Gastroesophageal sphincter (tissue), 4 donors: ENCODE data around the gene GRIA2. TPM values are rescaled to one million over a fixed set of nuclear protein-coding genes. Genes with fewer than 3 reads are reported as not detected.

Source experiments
- ATAC-seq: fragments of 150-250 bp; one replicate; pipeline ENCODE4 v1.9.1; 2016; ENCODE audit warnings: mild to moderate bottlenecking, moderate library complexity
- H3K27ac ChIP-seq, 4 donors: fragments of 200-600 bp; sonication (generic) in 3 of 4; 1 replicate in 3 of 4; 2 replicates in 1 of 4; pipeline ENCODE4 v1.5.1; 2016 to 2019
- H3K27me3 ChIP-seq: fragments of 200-600 bp; sonication (generic); one replicate; pipeline ENCODE4 v1.5.1; 2019
- H3K36me3 ChIP-seq, 2 donors: fragments of 200-600 bp; sonication (generic); one replicate each; pipeline ENCODE4 v1.5.1; 2019; ENCODE audit warnings: control low read depth in 1 of 2
- H3K4me1 ChIP-seq, 3 donors: fragments of 200-600 bp; sonication (generic); 1 replicate in 2 of 3; 2 replicates in 1 of 3; pipeline ENCODE4 v1.5.1; 2016 to 2019; ENCODE audit warnings: control low read depth in 2 of 3
- H3K4me3 ChIP-seq, 2 donors: fragments of 200-600 bp; sonication (generic); one replicate each; pipeline ENCODE4 v1.5.1; 2019; ENCODE audit warnings: mild to moderate bottlenecking in 1 of 2, moderate library complexity in 1 of 2
- H3K9me3 ChIP-seq, 3 donors: fragments of 200-600 bp; sonication (generic); one replicate each; pipeline ENCODE4 v1.5.1; 2017 to 2019; ENCODE audit warnings: control low read depth in 2 of 3
- EP300 ChIP-seq: sonication (generic); formaldehyde crosslinking; IDR thresholded peaks from one replicate; pipeline ENCODE4 v1.6.1; 2017; ENCODE audit warnings: antibody characterized with exemption, mild to moderate bottlenecking
- POLR2A ChIP-seq, 2 donors: fragments of 450-650 bp; IDR thresholded peaks; one replicate each; pipeline ENCODE4 v1.6.1; 2017; ENCODE audit warnings: antibody characterized with exemption in 2 of 2, mild to moderate bottlenecking in 2 of 2, moderate library complexity in 1 of 2
- POLR2AphosphoS5 ChIP-seq: sonication (generic); formaldehyde crosslinking; IDR thresholded peaks from one replicate; pipeline ENCODE4 v1.6.1; 2017; ENCODE audit warnings: antibody characterized with exemption
- WGBS, 2 donors: methylation state at CpG; one replicate each; pipeline ENCODE4 v1.1.5; 2018; ENCODE audit warnings: low coverage in 1 of 2; 5-methylcytosine and 5-hydroxymethylcytosine counted together
- total RNA-seq, 4 donors: library from RNA; depleted of rRNA; stranded (reverse); fragments of >200 nt; gene quantifications; one replicate each; pipeline ENCODE4 v1.1.0, GENCODE V29; 2016
- TF ChIP-seq, protein P1 (sequence below), 4 experiments: fragments of 200-600 bp in 2 of 4; fragments of 450-650 bp in 2 of 4; sonication (generic) in 1 of 4; IDR thresholded peaks; one replicate each; pipeline ENCODE4 v1.5.1; 2017 to 2019; ENCODE audit warnings: antibody characterized with exemption in 4 of 4, mild to moderate bottlenecking in 2 of 4, moderate library complexity in 2 of 4

The GRIA2 gene
- total RNA-seq, 4 donors from 2014 or later = 0.30 to 9.8 (median 8.4) TPM; not detected in 1

DNA sequence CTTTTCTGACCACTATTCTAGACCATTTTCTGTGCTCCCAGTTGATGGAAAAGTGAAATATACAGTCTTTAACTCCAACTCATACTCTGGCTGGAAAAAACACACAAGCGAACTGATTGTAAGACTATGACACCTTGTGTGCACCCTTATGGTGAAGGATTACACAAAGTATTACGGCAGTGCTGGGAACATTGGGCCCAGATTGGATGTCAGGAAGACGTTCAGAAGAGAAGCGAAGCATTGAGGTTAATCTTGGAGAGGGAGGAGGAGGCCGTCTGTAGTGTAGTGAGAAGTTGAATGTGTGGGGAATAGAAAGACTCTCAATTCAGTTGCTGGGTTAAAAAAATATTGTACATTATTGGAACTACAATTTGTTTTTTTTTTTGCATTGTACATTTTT lies 50.0 kb downstream of the GRIA2 start:
- WGBS, 2 donors = 84 to 85% methylated on average over 5 of the region's 5 CpGs
- TF ChIP-seq POLR2A (IDR thresholded peaks at IDR 0.05) = no peak
- TF ChIP-seq, protein P1, sequence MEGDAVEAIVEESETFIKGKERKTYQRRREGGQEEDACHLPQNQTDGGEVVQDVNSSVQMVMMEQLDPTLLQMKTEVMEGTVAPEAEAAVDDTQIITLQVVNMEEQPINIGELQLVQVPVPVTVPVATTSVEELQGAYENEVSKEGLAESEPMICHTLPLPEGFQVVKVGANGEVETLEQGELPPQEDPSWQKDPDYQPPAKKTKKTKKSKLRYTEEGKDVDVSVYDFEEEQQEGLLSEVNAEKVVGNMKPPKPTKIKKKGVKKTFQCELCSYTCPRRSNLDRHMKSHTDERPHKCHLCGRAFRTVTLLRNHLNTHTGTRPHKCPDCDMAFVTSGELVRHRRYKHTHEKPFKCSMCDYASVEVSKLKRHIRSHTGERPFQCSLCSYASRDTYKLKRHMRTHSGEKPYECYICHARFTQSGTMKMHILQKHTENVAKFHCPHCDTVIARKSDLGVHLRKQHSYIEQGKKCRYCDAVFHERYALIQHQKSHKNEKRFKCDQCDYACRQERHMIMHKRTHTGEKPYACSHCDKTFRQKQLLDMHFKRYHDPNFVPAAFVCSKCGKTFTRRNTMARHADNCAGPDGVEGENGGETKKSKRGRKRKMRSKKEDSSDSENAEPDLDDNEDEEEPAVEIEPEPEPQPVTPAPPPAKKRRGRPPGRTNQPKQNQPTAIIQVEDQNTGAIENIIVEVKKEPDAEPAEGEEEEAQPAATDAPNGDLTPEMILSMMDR (IDR thresholded peaks at IDR 0.05) = no peak
- TF ChIP-seq POLR2AphosphoS5 = no peak
- TF ChIP-seq EP300 = no peak
- Histone ChIP-seq H3K27ac (no peak overlapping the region), H3K9me3 (peaks cover 0 to 4% (median 0%) of the 10 kb centered on the region in 3 donors), H3K36me3 (no peaks in the 10 kb centered on the region), H3K27me3 (no peaks in the 10 kb centered on the region), H3K4me1 (no peaks in the 10 kb centered on the region), H3K4me3 (no peak overlapping the region)
- no peak for ATAC-seq

DNA sequence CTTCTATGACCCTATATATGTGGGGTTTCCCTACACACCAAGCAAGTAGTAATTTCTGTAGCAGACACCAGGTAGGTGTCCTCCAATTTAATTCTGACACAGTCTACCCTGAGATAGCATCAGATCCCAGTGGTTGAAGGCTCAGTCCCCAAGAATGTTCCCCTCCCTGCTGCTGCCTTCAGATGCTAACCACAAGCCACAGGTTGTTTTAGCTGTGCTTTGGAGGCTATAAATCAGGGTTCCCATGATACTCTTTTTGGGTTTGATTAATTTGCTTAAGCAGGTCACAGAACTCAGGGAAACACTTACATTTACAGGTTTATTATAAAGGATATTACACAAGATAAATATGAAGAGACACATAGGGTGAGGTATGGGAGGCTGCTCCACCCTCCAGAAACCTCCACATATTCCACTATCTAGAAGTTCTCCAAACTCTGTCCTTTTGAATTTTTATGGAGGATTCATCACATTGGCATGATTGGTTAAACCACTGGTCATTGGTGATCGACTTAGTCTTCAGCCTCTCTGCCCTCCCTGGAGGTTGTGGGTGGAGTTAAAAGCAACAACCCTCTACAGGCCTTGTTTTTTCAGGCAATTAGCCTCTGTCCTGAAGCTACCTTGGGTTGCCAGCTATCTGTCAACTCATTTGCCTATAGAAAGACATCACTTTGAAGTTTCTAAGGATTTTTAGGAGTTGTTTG lies 50.8 kb downstream of the GRIA2 start:
- H3K9me3 ChIP-seq = peaks cover 0 to 4% (median 0%) of the 10 kb centered on the region in 3 donors
- 22 to 29% methylated on average over 1 of the region's 1 CpG for WGBS, 2 donors
- no peaks in the 10 kb centered on the region for H3K36me3 ChIP-seq
- ATAC-seq = no peak
- H3K27ac ChIP-seq = no peak overlapping the region
- no peak overlapping the region for H3K4me3 ChIP-seq
- H3K27me3 ChIP-seq = no peaks in the 10 kb centered on the region
- H3K4me1 ChIP-seq = no peaks in the 10 kb centered on the region
- TF ChIP-seq POLR2A (IDR thresholded peaks at IDR 0.05) = no peak
- TF ChIP-seq POLR2AphosphoS5 = no peak
- TF ChIP-seq, protein P1 (IDR thresholded peaks at IDR 0.05) = no peak
- no peak for TF ChIP-seq EP300

DNA sequence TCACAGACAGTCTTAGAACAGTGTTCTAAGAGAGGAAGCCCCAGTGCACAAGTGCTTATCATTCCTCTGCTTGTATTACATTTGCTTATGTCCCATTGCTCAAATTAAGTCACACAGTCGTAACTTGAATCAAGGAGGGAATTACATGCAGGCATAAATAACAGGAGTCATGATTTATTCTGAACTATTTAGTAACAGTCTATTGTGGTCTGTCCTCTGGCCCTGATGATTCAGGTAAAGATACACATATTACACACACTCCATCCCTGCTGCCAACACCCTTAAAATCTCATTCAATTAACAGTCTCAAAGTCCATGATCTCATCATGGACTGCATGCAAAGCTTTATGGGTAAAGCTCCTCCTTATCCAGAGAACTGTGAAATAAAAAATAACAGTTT lies 60.1 kb downstream of the GRIA2 start:
- 44 to 83% methylated on average over 1 of the region's 1 CpG for WGBS, 2 donors
- no peak for TF ChIP-seq EP300
- TF ChIP-seq POLR2AphosphoS5 = no peak
- TF ChIP-seq, protein P1 (IDR thresholded peaks at IDR 0.05) = no peak
- TF ChIP-seq POLR2A (IDR thresholded peaks at IDR 0.05) = no peak
- no peak overlapping the region for H3K27ac ChIP-seq

DNA sequence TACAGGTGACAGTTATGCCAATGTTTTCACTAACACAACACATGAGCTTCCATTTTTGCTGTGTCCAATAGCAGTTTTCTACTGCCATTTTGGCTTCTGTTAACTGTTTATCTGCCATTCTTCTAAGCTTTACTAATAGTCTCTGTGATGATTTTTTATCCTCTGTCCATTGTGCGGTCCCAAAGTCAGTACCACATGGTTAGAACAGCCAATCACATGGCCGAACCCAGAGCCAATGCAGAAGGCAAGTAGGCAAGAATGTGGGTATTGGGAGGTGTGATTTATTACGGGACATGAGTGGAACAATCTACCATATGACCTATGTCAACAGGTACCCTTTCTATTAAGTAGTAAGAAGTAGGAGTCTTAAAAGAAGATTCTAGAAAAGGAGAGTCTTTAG lies 61.5 kb downstream of the GRIA2 start:
- WGBS, 2 donors = 65 to 87% methylated on average over 3 of the region's 3 CpGs
- TF ChIP-seq POLR2AphosphoS5 (no peak), EP300 (no peak)
- TF ChIP-seq, protein P1 (IDR thresholded peaks at IDR 0.05) = no peak
- Histone ChIP-seq H3K36me3 (no peaks in the 10 kb centered on the region), H3K4me3 (no peak overlapping the region), H3K9me3 (no peaks in the 10 kb centered on the region), H3K4me1 (no peaks in the 10 kb centered on the region), H3K27me3 (no peaks in the 10 kb centered on the region), H3K27ac (no peak overlapping the region)
- ATAC-seq = no peak

More for the DNA sequence above, 60.1 kb downstream of the GRIA2 start:
- Histone ChIP-seq H3K4me3 (no peak overlapping the region), H3K27me3 (no peaks in the 10 kb centered on the region), H3K9me3 (no peaks in the 10 kb centered on the region), H3K4me1 (no peaks in the 10 kb centered on the region), H3K36me3 (no peaks in the 10 kb centered on the region)
- no peak for ATAC-seq

DNA sequence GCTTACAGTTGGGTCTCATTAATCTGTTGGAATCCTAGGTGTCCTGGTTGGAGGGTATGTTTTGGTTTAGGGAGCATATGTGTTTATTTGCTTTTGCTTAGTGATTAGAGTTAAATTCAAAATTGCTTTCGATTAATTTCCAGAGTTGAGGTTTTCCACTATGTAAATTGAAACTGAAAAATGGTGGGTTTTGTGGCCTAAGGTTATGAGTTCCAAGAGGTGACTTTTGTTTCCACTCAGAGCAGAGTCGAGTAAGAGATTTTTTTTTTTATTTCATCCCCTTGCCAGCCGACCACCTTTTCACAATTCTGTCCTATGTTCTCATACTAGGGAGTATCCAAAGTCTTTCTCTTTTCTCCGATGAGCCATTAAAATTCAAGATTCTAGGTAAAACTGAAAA lies 66.9 kb downstream of the GRIA2 start:
- no peak for TF ChIP-seq EP300
- TF ChIP-seq POLR2AphosphoS5 = no peak
- TF ChIP-seq, protein P1 (IDR thresholded peaks at IDR 0.05) = no peak
- TF ChIP-seq POLR2A (IDR thresholded peaks at IDR 0.05) = no peak
- no peaks in the 10 kb centered on the region for H3K9me3 ChIP-seq
- no peaks in the 10 kb centered on the region for H3K27me3 ChIP-seq
- no peak overlapping the region for H3K4me3 ChIP-seq
- no peak for ATAC-seq
- H3K27ac ChIP-seq = no peak overlapping the region
- WGBS, 2 donors = 46 to 68% methylated on average over 4 of the region's 4 CpGs
- no peaks in the 10 kb centered on the region for H3K4me1 ChIP-seq
- H3K36me3 ChIP-seq = no peaks in the 10 kb centered on the region
